HG03025 (cell line): ENCODE measurements around the gene PPP1R1B.

ENCODE experiments used
- ATAC-seq: cut with Tn5 transposase; IDR thresholded peaks from one replicate; pipeline ENCODE4 v1.9.1; 2021; ENCODE audit warnings: mild to moderate bottlenecking, moderate library complexity; ENCODE audit not compliant: unreplicated experiment, low FRiP score

Gene PPP1R1B

GRCh38 chr17:39651923-39652586, 25.3 kb downstream of the PPP1R1B start:
- ATAC-seq, result no peak

GRCh38 chr17:39652587-39653315, 26.0 kb downstream of the PPP1R1B start:
- ATAC-seq, result no peak

- no peak for ATAC-seq
Measured at GRCh38 chr17:39653316-39653661, 26.5 kb downstream of the PPP1R1B start.

DNA sequence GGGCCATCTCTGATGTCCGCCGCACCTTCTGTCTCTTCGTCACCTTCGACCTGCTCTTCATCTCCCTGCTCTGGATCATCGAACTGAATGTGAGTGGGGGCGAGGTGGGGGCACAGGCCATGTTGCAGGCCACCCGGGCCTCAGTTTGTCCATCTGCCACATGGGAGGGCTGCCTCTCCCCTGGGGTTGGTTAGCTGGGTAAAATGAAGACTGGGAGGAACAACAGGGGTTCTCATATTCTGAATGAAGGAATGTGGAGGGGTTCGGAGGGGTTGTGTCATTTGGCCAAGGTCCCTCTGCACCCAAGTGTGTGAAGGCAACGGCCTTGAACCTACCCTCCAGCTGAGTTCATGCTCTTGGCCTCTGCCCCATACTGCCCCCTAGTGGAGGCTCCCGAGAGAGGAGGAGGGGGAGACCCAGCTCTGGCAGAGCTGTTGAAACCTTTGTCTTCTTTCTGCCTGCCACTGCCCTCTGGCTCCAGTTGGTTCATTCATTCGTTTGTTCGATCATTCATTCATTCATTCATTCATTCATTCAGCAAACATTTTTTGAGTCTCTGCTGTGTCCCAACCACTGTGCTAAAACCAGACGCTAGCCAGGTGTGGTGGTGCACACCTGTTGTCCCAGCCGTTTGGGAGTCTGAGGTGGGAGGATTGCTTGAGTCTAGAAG, 27.0 kb downstream of the PPP1R1B start:
- no peak for ATAC-seq

DNA sequence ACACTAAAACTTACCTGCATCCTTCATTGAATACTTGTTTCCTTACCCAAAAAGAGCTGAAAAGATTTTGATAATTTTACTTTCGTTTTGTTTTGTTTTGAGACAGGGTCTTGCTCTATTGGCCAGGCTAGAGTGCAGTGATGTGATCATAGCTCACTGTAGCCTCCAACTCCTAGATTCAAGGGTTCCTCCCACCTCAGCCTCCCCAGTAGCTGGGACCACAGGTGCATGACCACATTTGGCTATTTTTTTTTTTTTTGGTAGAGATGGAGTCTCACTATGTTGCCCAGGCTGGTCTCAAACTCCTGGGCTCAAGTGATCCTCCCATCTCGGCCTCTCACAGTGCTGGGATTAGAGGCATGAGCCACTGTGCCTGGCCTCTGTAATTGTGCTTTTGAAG, 28.4 kb downstream of the PPP1R1B start:
- ATAC-seq, result no peak

GRCh38 chr17:39658346-39658745, 31.6 kb downstream of the PPP1R1B start:
- no peak for ATAC-seq

- ATAC-seq, result no peak
Measured at GRCh38 chr17:39658760-39659159, 32.0 kb downstream of the PPP1R1B start.

GRCh38 chr17:39659279-39660010, 32.7 kb downstream of the PPP1R1B start:
- no peak for ATAC-seq

DNA sequence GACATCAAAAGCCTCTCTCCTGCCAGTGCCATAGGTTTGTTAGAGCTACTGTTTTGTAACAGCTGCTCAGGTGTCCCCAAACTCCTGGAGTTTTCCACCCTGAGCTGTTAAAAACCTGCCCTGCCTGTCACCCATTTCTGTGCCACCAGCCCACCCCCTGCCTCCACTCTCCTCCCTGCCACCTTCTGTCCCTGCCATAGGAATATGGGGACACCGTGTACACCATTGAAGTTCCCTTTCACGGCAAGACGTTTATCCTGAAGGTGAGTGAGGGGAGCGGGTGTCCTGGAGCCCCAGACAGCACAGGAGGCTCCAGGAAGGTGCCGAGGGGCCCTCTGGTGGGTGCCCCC, 33.2 kb downstream of the PPP1R1B start:
- no peak for ATAC-seq

GRCh38 chr17:39660397-39661385, 33.9 kb downstream of the PPP1R1B start:
- ATAC-seq, result no peak

DNA sequence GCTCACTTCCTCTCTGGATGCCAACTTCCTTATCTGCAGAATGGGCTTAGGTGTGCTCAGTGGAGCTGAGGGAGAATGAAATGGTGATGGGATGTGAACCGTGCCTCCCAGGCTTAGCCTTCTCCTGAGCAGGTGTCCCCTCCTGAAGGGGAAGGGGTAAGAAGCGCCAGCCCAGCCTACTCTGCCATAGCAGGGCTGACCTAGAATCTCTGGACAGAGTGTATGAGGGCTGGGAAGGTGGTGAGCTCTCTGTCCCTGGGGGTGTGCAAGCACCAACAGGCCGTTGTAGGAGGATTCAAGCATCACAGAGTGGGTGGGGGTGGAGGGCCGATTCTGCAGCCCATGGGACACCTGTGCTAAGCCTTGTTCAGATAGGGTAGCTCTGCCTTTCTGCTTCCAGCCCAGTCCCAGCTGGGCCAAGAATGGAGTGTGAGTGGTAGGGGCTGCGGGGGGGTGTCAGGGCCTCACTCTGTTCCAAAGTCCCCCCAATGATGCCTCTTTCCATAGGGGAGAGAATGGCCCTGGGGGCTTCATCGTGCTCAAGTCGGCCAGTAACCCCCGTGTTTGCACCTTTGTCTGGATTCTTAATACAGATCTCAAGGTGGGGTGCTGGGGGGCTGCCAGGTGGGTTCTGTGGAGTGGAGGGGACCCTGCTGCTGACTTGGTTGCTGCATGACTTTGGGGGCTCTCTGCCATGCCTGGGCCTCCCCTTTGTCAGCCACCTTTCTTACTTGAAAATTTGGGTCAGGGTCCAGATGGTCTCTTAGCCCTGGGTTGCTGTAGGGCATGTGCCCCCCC, 35.2 kb downstream of the PPP1R1B start:
- ATAC-seq, result no peak

- no peak for ATAC-seq
Measured at GRCh38 chr17:39662551-39663339, 36.0 kb downstream of the PPP1R1B start.

DNA sequence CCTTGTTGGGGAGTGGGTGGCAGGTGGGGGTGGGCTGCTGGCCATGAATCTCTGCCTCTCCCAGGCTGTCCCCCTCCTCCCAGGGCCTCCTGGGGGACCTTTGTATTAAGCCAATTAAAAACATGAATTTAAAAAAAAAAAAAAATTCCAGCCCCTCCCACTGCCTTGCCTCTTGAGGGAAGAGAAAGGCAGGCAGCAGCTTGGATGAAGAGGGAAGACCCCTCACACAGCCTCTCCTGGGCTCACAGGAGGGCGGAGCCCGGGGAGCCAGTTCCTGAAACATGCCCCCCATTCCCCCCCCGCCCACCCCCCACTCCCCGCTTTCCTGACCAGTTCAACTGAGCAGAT, 36.6 kb downstream of the PPP1R1B start:
- no peak for ATAC-seq

DNA sequence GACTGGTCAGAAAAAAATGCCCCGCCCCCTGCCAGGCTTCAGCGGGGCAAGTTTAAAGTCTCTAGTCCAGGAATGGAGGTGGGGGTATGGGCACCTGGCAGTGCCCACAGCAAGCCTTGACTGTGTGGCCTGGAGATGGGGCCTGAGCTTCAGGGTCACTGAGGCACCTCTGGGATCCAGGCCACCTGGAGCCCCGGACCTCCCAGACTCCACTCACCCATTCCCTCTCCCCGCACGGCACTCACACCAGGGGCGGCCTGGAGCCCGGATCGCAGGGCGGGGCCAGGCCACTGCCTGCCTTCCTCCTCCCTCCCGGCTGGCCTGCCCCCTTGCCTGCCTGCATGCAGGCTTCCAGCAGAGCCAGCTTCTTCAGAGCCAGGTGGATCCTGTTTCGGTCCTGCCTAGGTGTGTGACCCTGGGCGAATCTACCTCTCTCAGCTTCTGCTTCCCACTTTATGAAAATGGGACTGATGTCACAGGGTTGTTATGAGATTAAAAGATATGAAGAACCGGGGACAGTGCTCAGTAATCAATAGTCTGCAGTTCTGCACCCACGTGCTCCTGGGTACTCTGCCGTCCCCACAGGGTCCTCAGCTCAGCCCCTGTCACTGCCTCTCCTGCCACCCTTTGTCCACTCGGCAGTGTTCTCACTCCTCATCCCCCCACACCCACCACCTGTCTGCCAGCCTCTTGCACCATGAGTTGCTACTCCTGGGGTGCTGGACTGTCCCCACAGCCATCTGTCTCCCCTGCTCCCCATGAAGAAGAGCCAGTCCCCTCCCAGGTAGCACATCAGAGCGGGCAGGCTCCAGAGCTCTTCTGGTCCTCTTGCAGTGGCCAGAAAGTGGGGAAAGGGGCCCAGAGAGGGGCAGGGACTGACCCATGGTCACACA, 37.2 kb downstream of the PPP1R1B start:
- ATAC-seq, result no peak

- no peak for ATAC-seq
Measured at GRCh38 chr17:39664581-39665561, 38.1 kb downstream of the PPP1R1B start, which contains the start of gene TCAP. TCAP (plus strand) TSS chr17:39665349; CDS start chr17:39665360, 11 bp downstream.

DNA sequence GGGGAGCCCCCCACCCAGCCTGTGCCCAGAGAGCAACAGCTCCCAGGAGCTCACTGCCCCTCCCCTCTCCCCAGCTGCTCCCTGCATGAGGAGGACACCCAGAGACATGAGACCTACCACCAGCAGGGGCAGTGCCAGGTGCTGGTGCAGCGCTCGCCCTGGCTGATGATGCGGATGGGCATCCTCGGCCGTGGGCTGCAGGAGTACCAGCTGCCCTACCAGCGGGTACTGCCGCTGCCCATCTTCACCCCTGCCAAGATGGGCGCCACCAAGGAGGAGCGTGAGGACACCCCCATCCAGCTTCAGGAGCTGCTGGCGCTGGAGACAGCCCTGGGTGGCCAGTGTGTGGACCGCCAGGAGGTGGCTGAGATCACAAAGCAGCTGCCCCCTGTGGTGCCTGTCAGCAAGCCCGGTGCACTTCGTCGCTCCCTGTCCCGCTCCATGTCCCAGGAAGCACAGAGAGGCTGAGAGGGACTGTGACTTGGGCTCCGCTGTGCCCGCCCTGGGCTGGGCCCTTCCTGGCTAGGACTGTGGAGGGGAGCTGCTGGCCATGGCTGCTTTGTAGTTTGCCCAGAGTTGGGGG, 39.0 kb downstream of the PPP1R1B start:
- ATAC-seq, result no peak
